MM.1S (cell line): ENCODE measurements around the gene ATP13A3.

Experiments used
- DNase-seq: peaks from one replicate; pipeline ENCODE4 v3.0.0-alpha.2; 2015
- H2AFZ ChIP-seq: fragments of 300-600 bp; sonication (generic); 2 replicates; pipeline ENCODE4 v1.6.0; 2016; ENCODE audit warnings: antibody characterized with exemption, low read length
- H3F3A ChIP-seq: fragments of 300-600 bp; sonication (generic); 2 replicates; pipeline ENCODE4 v1.6.1; 2016; ENCODE audit warnings: mild to moderate bottlenecking, antibody characterized with exemption, low read length, moderate library complexity, mixed read lengths; ENCODE audit not compliant: insufficient read depth
- H3K27ac ChIP-seq: fragments of 300-600 bp; sonication (generic); 2 replicates; pipeline ENCODE4 v1.5.1; 2016; ENCODE audit warnings: mild to moderate bottlenecking, low read length
- H3K27me3 ChIP-seq: fragments of 300-600 bp; sonication (generic); replicated peaks from 2 replicates; pipeline ENCODE4 v1.6.0; 2016; ENCODE audit warnings: low read length; ENCODE audit not compliant: insufficient read depth
- H3K36me3 ChIP-seq: fragments of 300-600 bp; sonication (generic); replicated peaks from 2 replicates; pipeline ENCODE4 v1.6.1; 2016; ENCODE audit warnings: mild to moderate bottlenecking, low read length, mixed read lengths; ENCODE audit not compliant: insufficient read depth
- H3K4me1 ChIP-seq: fragments of 300-600 bp; sonication (generic); 2 replicates; pipeline ENCODE4 v1.6.1; 2016; ENCODE audit warnings: low read length, mixed read lengths
- H3K4me2 ChIP-seq: fragments of 300-600 bp; sonication (generic); 2 replicates; pipeline ENCODE4 v1.6.0; 2016; ENCODE audit warnings: low read depth, low read length
- H3K4me3 ChIP-seq: fragments of 300-600 bp; sonication (generic); 2 replicates; pipeline ENCODE4 v1.5.1; 2016; ENCODE audit warnings: low read length, mixed read lengths
- H3K79me2 ChIP-seq: fragments of 300-600 bp; sonication (generic); 2 replicates; pipeline ENCODE4 v1.6.1; 2016; ENCODE audit warnings: mixed run types, low read length, mixed read lengths
- H3K9ac ChIP-seq: fragments of 300-600 bp; sonication (generic); 2 replicates; pipeline ENCODE4 v1.6.1; 2016; ENCODE audit warnings: low read length, mixed read lengths
- H3K9me2 ChIP-seq: fragments of 300-600 bp; sonication (generic); replicated peaks from 2 replicates; pipeline ENCODE4 v1.6.1; 2016; ENCODE audit warnings: mild to moderate bottlenecking, low read length, mixed read lengths; ENCODE audit not compliant: insufficient read depth
- H3K9me3 ChIP-seq: fragments of 300-600 bp; sonication (generic); replicated peaks from 2 replicates; pipeline ENCODE4 v1.6.1; 2016; ENCODE audit warnings: mild to moderate bottlenecking, low read length, mixed read lengths; ENCODE audit not compliant: insufficient read depth
- H4K20me1 ChIP-seq: fragments of 300-600 bp; sonication (generic); 2 replicates; pipeline ENCODE4 v1.6.1; 2016; ENCODE audit warnings: mild to moderate bottlenecking, low read length, moderate library complexity, mixed read lengths; ENCODE audit not compliant: insufficient read depth
- CTCF ChIP-seq: fragments of 300-600 bp; sonication (generic); IDR thresholded peaks from 2 replicates; pipeline ENCODE4 v1.5.1; 2016; ENCODE audit warnings: antibody characterized with exemption, low read length, mixed read lengths
- EZH2 ChIP-seq: fragments of 300-600 bp; sonication (generic); optimal IDR thresholded peaks from 2 replicates; pipeline ENCODE3; 2017; ENCODE audit warnings: low read depth, mild to moderate bottlenecking, antibody characterized with exemption, low read length, mixed read lengths
- EZH2phosphoT487 ChIP-seq: fragments of 300-600 bp; sonication (generic); IDR thresholded peaks from 2 replicates; pipeline ENCODE4 v1.6.1; 2018; ENCODE audit warnings: antibody characterized with exemption, low read length

ATP13A3 gene

GRCh38 chr3:194390835-194391234, 96.0 kb downstream of the ATP13A3 start:
- Histone ChIP-seq H3K9ac (no peak overlapping the region), H4K20me1 (no peaks in the 10 kb centered on the region), H2AFZ (no peak overlapping the region), H3K4me1 (no peaks in the 10 kb centered on the region), H3K4me2 (no peak overlapping the region), H3K4me3 (no peak overlapping the region), H3K36me3 (no peaks in the 10 kb centered on the region), H3K9me2 (no peaks in the 10 kb centered on the region), H3K9me3 (no peaks in the 10 kb centered on the region), H3K27ac (no peak overlapping the region), H3K79me2 (no peaks in the 10 kb centered on the region), H3F3A (no peaks in the 10 kb centered on the region), H3K27me3 (peaks cover 28% of the 10 kb centered on the region)
- TF ChIP-seq EZH2phosphoT487, result no peak
- TF ChIP-seq CTCF, result no peak
- no peak for TF ChIP-seq EZH2
- no peak for DNase-seq

DNA sequence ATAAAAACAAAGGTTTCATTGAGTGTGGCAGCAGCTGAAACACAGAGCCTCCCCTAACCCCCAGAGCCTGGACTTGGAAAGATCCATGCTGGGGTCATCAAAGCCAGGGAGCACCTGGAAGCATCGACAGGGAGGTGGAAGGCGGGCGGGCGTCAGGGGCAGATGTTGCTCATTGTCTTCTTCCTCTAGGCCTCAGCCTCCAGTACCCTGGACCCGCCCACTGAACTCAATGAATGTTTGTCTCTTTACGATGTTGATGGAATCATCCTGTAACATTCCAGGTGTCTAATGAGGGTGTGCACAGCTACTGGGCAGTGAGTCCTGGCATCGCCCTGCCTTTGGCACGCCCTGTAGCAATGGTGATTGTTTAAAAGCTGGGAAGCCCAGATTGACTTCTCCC, 97.5 kb downstream of the ATP13A3 start:
- H3K36me3 ChIP-seq, result no peaks in the 10 kb centered on the region
- H3F3A ChIP-seq, result no peaks in the 10 kb centered on the region
- DNase-seq, result no peak
- H3K27me3 ChIP-seq, result peaks cover 22% of the 10 kb centered on the region
- H4K20me1 ChIP-seq, result no peaks in the 10 kb centered on the region
- no peaks in the 10 kb centered on the region for H3K4me1 ChIP-seq
- no peaks in the 10 kb centered on the region for H3K9me2 ChIP-seq
- H3K79me2 ChIP-seq, result no peaks in the 10 kb centered on the region
- no peak overlapping the region for H3K27ac ChIP-seq
- no peaks in the 10 kb centered on the region for H3K9me3 ChIP-seq
- H3K4me3 ChIP-seq, result no peak overlapping the region
- H3K9ac ChIP-seq, result no peak overlapping the region
- no peak overlapping the region for H3K4me2 ChIP-seq
- no peak for TF ChIP-seq EZH2
- no peak for TF ChIP-seq EZH2phosphoT487
- no peak overlapping the region for H2AFZ ChIP-seq

- Histone ChIP-seq H3K27ac (no peak overlapping the region), H4K20me1 (no peaks in the 10 kb centered on the region), H3K36me3 (no peaks in the 10 kb centered on the region), H3K9ac (no peak overlapping the region), H3K4me2 (no peak overlapping the region), H3K79me2 (no peaks in the 10 kb centered on the region), H3K9me3 (no peaks in the 10 kb centered on the region), H3K27me3 (peaks cover 35% of the 10 kb centered on the region), H3K4me3 (no peak overlapping the region), H3F3A (no peaks in the 10 kb centered on the region), H3K4me1 (no peaks in the 10 kb centered on the region), H3K9me2 (no peaks in the 10 kb centered on the region), H2AFZ (no peak overlapping the region)
- TF ChIP-seq EZH2phosphoT487, result no peak
- DNase-seq, result no peak
These were observed 98.8 kb downstream of the ATP13A3 start for GRCh38 chr3:194387926-194388418.

GRCh38 chr3:194387276-194387675, 99.5 kb downstream of the ATP13A3 start:
- H4K20me1 ChIP-seq, result no peaks in the 10 kb centered on the region
- no peaks in the 10 kb centered on the region for H3F3A ChIP-seq
- no peak overlapping the region for H3K27ac ChIP-seq
- no peak overlapping the region for H3K4me3 ChIP-seq
- no peaks in the 10 kb centered on the region for H3K79me2 ChIP-seq
- H3K4me2 ChIP-seq, result no peak overlapping the region
- no peaks in the 10 kb centered on the region for H3K9me2 ChIP-seq
- H3K36me3 ChIP-seq, result no peaks in the 10 kb centered on the region
- H3K27me3 ChIP-seq, result peaks cover 42% of the 10 kb centered on the region
- no peak for DNase-seq
- no peak for TF ChIP-seq EZH2phosphoT487
- TF ChIP-seq EZH2, result no peak
- no peak for TF ChIP-seq CTCF
- H3K4me1 ChIP-seq, result no peaks in the 10 kb centered on the region
- H3K9me3 ChIP-seq, result no peaks in the 10 kb centered on the region
- no peak overlapping the region for H2AFZ ChIP-seq
- no peak overlapping the region for H3K9ac ChIP-seq
